ENCODE measurements around the gene SPATA46. TPM values are rescaled to one million over a fixed set of nuclear protein-coding genes. Genes with fewer than 3 reads are reported as not detected.

SPATA46 gene
- total and polyA plus RNA-seq, 9 of the 15 experiments (the other 6 are each of a cell fraction or from before 2014, with no cell fraction given), result 0.04 to 0.11 TPM; not detected in 7

GRCh38 chr1:162351246-162351842 is 25.3 kb downstream of the SPATA46 start (continued):
- TF ChIP-seq ZBTB40 (IDR thresholded peaks at IDR 0.05), result no peak
- TF ChIP-seq ZBTB40 (CRISPR knock-in tag; IDR thresholded peaks at IDR 0.05), result no peak
- no peak for TF ChIP-seq TEAD2 (tag; IDR thresholded peaks at IDR 0.05)
- TF ChIP-seq RCOR1 (IDR thresholded peaks at IDR 0.05; ENCODE audit: borderline replicate concordance in 1 of 2, low read depth in 2 of 2, low read length in 2 of 2), result peak in 1 of 2 experiments; percentile 58; a peak in 1 of 4 replicates
- TF ChIP-seq NFIX (CRISPR knock-in tag; IDR thresholded peaks at IDR 0.05; ENCODE audit: low read depth), result no peak
- peak; percentile 88 for TF ChIP-seq CBFA2T3 (IDR thresholded peaks at IDR 0.05)
- TF ChIP-seq MECOM (CRISPR knock-in tag; IDR thresholded peaks at IDR 0.05), result 0 out of 2 replicates have a peak, but pooled peaks have one; percentile 51
- no peak for TF ChIP-seq GATAD2A (IDR thresholded peaks at IDR 0.05)
- no peak for TF ChIP-seq RNF219 (CRISPR knock-in tag; IDR thresholded peaks at IDR 0.05)
- TF ChIP-seq ETS2 (tag; IDR thresholded peaks at IDR 0.05; ENCODE audit: borderline replicate concordance, poor library complexity, severe bottlenecking), result no peak
- TF ChIP-seq TCF3 (CRISPR knock-in tag; IDR thresholded peaks at IDR 0.05), result peak; percentile 59
- TF ChIP-seq NFIC (IDR thresholded peaks at IDR 0.05), result peak; percentile 45
- peak; percentile 77 for TF ChIP-seq CTBP1 (IDR thresholded peaks at IDR 0.05; ENCODE audit: borderline replicate concordance)
- TF ChIP-seq TEAD4 (IDR thresholded peaks at IDR 0.05; ENCODE audit: low read length), result peak; percentile 64
- TF ChIP-seq TEAD4 (CRISPR knock-in tag; IDR thresholded peaks at IDR 0.05; ENCODE audit: borderline replicate concordance), result no peak
- no peak for TF ChIP-seq ZNF134 (CRISPR knock-in tag; conservative IDR thresholded peaks at IDR 0.05)
- TF ChIP-seq ZNF324 (CRISPR knock-in tag; IDR thresholded peaks at IDR 0.05), result peak; percentile 46; the same call in 1 of the 2 replicates
- TF ChIP-seq ILK (tag; IDR thresholded peaks at IDR 0.05; ENCODE audit: borderline replicate concordance, low read depth), result no peak
